A549 (cell line): Measurements from ENCODE around the gene F12. TPM values are rescaled to one million over a fixed set of nuclear protein-coding genes. Genes with fewer than 3 reads are reported as not detected.
"Not testable (repeated sequence)": the region's sequence is repeated elsewhere in the genome, so short reads cannot be mapped to it uniquely, and the experiment has no call there.

ENCODE experiments used
- ATAC-seq, 2 experiments: fragments of 200-7000 bp in 1 of 2; fragments of >200 bp in 1 of 2; cut with Nextera tagmentation in 1 of 2; cut with Tn5 transposase in 1 of 2; 3 replicates each; pipeline versions ENCODE4 v1.8.0 to v1.9.1; 2018 to 2020; ENCODE audit warnings: mild to moderate bottlenecking in 1 of 2, moderate library complexity in 1 of 2
- CTCF ChIA-PET: fragments of 300-600 bp; sonication (Branson Sonifier 250); formaldehyde crosslinking; extraction: SDS; loops from one replicate; lab custom pipeline; 2021; ENCODE audit warnings: antibody characterized with exemption, inconsistent platforms; lab: Yijun Ruan, JAX
- POLR2A ChIA-PET: fragments of 350-600 bp; formaldehyde crosslinking; extraction: SDS; loops from one replicate; lab custom pipeline; 2021; ENCODE audit warnings: antibody characterized with exemption, inconsistent platforms; lab: Yijun Ruan, JAX
- DNase-seq, 2 experiments: peaks; one replicate each; pipeline versions ENCODE4 v3.0.0 to v3.0.0-alpha.2; 2011 to 2016; ENCODE audit warnings: low read depth in 1 of 2, low spot score in 1 of 2
- FAIRE-seq: peaks from 2 replicates; lab custom pipeline; 2011; peaks lifted over from hg19 to GRCh38; lab: Jason Lieb, UNC
- H3K27ac ChIP-seq, 2 experiments: fragments of >200 bp; sonication (Bioruptor Twin); formaldehyde crosslinking; 3 replicates each; pipeline ENCODE4 v1.5.1; 2016 to 2017
- H3K4me1 ChIP-seq: fragments of >200 bp; sonication (Bioruptor Twin); formaldehyde crosslinking; 3 replicates; pipeline ENCODE4 v1.6.1; 2016
- H3K4me2 ChIP-seq: fragments of >200 bp; sonication (Bioruptor Twin); formaldehyde crosslinking; 3 replicates; pipeline ENCODE4 v1.6.1; 2016
- H3K4me3 ChIP-seq: fragments of >200 bp; sonication (Bioruptor Twin); formaldehyde crosslinking; 3 replicates; pipeline ENCODE4 v1.5.1; 2016
- H3K9me3 ChIP-seq: fragments of >200 bp; sonication (Bioruptor Twin); formaldehyde crosslinking; 3 replicates; pipeline ENCODE4 v1.6.1; 2016
- CHD4 ChIP-seq: fragments of 200-600 bp; sonication (generic); IDR thresholded peaks from 2 replicates; pipeline ENCODE4 v1.6.1; 2016; ENCODE audit warnings: antibody characterized with exemption, mild to moderate bottlenecking, borderline replicate concordance
- EP300 ChIP-seq, 2 experiments: fragments of >200 bp; sonication (Bioruptor Twin); formaldehyde crosslinking; IDR thresholded peaks; 2 replicates in 1 of 2; 3 replicates in 1 of 2; pipeline ENCODE4 v1.6.1; 2016 to 2017
- FOXS1 ChIP-seq: fragments of 250-450 bp; sonication (Bioruptor Pico); IDR thresholded peaks from 2 replicates; pipeline ENCODE4 v1.5.0; 2020; ENCODE audit warnings: mild to moderate bottlenecking, moderate library complexity
- HDAC2 ChIP-seq: fragments of 200-600 bp; sonication (generic); IDR thresholded peaks from 2 replicates; pipeline ENCODE4 v1.6.1; 2016
- HOXA7 ChIP-seq: fragments of 250-450 bp; sonication (Bioruptor Pico); IDR thresholded peaks from 2 replicates; pipeline ENCODE4 v1.5.0; 2020; ENCODE audit warnings: mild to moderate bottlenecking, moderate library complexity
- HOXB5 ChIP-seq: fragments of 250-450 bp; sonication (Bioruptor Pico); IDR thresholded peaks from 2 replicates; pipeline ENCODE4 v1.5.0; 2020; ENCODE audit warnings: mild to moderate bottlenecking, moderate library complexity
- JUN ChIP-seq, 2 experiments: fragments of >200 bp; sonication (Bioruptor Twin); formaldehyde crosslinking; IDR thresholded peaks; 2 replicates in 1 of 2; 3 replicates in 1 of 2; pipeline ENCODE4 v1.6.1; 2016 to 2017
- MYC ChIP-seq: IDR thresholded peaks from 2 replicates; pipeline ENCODE4 v1.6.1; 2012; ENCODE audit warnings: mild to moderate bottlenecking, inconsistent platforms, low read length, improper control_type of control experiment, borderline replicate concordance
- POLR2A ChIP-seq: IDR thresholded peaks from 2 replicates; pipeline ENCODE4 v1.6.1; 2012; ENCODE audit warnings: mild to moderate bottlenecking, low read length
- RARB ChIP-seq: fragments of 250-450 bp; sonication (Bioruptor Pico); IDR thresholded peaks from 2 replicates; pipeline ENCODE4 v1.8.0; 2021; ENCODE audit warnings: mild to moderate bottlenecking, moderate library complexity
- ZSCAN20 ChIP-seq: fragments of 250-450 bp; sonication (Bioruptor Pico); IDR thresholded peaks from 2 replicates; pipeline ENCODE4 v1.8.0; 2022; ENCODE audit warnings: mild to moderate bottlenecking, moderate library complexity
- WGBS: methylation state at CpG from one replicate; pipeline ENCODE4 v1.1.6; 2017; ENCODE audit errors: missing lambda C conversion rate; 5-methylcytosine and 5-hydroxymethylcytosine counted together
- polyA plus RNA-seq, 4 experiments: library from polyadenylated mRNA; depleted of rRNA in 3 of 4; stranded (reverse); fragments of >200 nt; fragmentation: RNase III in 1 of 4; extraction: RNeasy Plus Mini Kit Qiagen cat#74134 plus additional on column Dnase treatment in 1 of 4; gene quantifications; 2 replicates in 3 of 4; 3 replicates in 1 of 4; pipeline ENCODE4 v1.2.3, GENCODE V29; 2011 to 2017
- TF ChIP-seq, protein P1 (sequence below): fragments of 150-350 bp; IDR thresholded peaks from 2 replicates; pipeline ENCODE4 v1.6.1; 2014; ENCODE audit warnings: low read depth, mild to moderate bottlenecking, low read length
- TF ChIP-seq, protein P2 (sequence below): IDR thresholded peaks from 2 replicates; pipeline ENCODE4 v1.6.1; 2012
- TF ChIP-seq, protein P3 (sequence below): IDR thresholded peaks from 2 replicates; pipeline ENCODE4 v1.6.1; 2012; ENCODE audit warnings: low read depth, borderline replicate concordance
- TF ChIP-seq, protein P4 (sequence below): fragments of 250-450 bp; sonication (Bioruptor Pico); IDR thresholded peaks from 2 replicates; pipeline ENCODE4 v1.5.0; 2021; ENCODE audit warnings: mild to moderate bottlenecking, moderate library complexity, borderline replicate concordance
- TF ChIP-seq, protein P5 (sequence below): fragments of 200-600 bp; sonication (generic); IDR thresholded peaks from 2 replicates; pipeline ENCODE4 v1.6.1; 2016; ENCODE audit warnings: antibody characterized with exemption, mild to moderate bottlenecking, moderate library complexity

F12 gene
- polyA plus RNA-seq, 2 of the 4 experiments (the other 2 are of a cell fraction), result 5.3 to 14.3 TPM

DNA sequence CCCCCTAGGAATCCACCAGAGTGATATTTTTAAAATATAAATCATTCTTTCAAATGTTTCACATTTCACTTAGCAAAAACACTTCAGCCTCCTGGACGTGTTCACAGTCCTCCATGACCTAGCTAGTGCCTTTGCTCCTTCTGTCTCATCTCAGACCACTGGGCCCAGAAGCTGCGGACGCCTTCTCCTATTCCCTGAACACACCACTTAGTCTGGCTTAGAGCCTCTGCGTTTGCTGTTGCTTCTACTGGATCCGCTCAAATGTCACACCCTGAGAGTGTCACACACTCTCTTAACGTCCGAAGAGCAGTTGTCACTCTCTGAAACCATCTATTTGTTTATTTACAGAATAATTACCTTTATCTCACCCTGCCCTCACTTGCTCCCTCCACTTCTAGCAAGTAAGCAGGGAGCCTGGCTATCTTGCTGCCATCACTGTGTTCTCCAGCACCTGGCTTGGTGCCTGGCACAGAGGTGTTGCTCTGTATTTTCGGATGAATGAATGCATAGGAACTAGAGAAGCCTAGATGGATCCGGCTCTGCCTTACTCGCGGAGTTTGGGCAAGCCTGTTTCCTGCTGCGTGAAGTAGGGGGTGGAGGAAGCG, 15.9 kb upstream of the F12 start:
- H3K9me3 ChIP-seq, result no peaks in the 10 kb centered on the region
- ChIA-PET POLR2A (interaction anchor here (0.6 to 3.0 kb wide), 5 partner anchors 10 to 22 kb away, joined by 3 to 41 read pairs (median 13); partner anchors contain the start of gene PRR7), CTCF (interaction anchor here (1.0 to 36.0 kb wide), 4 partner anchors 17 to 35 kb away, joined by 3 to 871 read pairs (median 78); partner anchors contain the start of gene PRR7)
- peak overlapping the region; percentile 82 to 87 for H3K27ac ChIP-seq
- DNase-seq, result no peak
- WGBS, result 65% methylated on average over 13 of the region's 13 CpGs
- TF ChIP-seq HOXB5 (CRISPR knock-in tag) (no peak), RARB (CRISPR knock-in tag) (no peak), CHD4 (peak; percentile 93; the same call in 1 of the 2 replicates)
- TF ChIP-seq, protein P1, sequence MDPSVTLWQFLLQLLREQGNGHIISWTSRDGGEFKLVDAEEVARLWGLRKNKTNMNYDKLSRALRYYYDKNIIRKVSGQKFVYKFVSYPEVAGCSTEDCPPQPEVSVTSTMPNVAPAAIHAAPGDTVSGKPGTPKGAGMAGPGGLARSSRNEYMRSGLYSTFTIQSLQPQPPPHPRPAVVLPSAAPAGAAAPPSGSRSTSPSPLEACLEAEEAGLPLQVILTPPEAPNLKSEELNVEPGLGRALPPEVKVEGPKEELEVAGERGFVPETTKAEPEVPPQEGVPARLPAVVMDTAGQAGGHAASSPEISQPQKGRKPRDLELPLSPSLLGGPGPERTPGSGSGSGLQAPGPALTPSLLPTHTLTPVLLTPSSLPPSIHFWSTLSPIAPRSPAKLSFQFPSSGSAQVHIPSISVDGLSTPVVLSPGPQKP, result no peak
- TF ChIP-seq, all 56 proteins: peak for 1
- ATAC-seq, result no peak
- H3K4me3 ChIP-seq, result peak overlapping the region; percentile 44
- peaks cover 17% of the 10 kb centered on the region for H3K4me1 ChIP-seq
- peak overlapping the region; percentile 80 for H3K4me2 ChIP-seq
- no peak for FAIRE-seq

DNA sequence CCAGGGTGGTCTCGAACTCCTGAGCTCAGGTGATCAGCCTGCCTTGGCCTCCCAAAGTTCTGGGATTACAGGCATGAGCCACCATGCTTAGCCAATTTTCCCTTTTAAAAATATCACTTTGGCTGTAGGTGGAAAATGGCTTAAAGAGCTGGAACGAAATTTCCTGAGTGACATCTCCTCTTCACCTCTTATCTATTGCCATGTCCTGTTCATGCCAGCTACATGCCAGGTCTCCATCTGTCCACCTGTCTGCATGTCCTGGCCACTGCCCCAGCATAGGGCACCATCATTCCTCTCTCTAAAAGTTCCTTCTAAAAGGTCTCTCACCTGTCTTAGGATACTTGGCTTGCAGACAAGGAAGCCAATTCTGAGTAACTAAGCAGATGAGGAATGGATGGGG, 14.3 kb upstream of the F12 start:
- no peak for DNase-seq
- H3K4me2 ChIP-seq, result no peak overlapping the region
- WGBS, result 57% methylated on average over 2 of the region's 2 CpGs
- no peak overlapping the region for H3K27ac ChIP-seq
- no peak for ATAC-seq
- FAIRE-seq, result no peak
- ChIA-PET POLR2A (no interaction called here), CTCF (interaction anchor here (0.9 to 36.0 kb wide), 10 partner anchors 9 to 114 kb away, joined by 3 to 871 read pairs (median 6); partner anchors contain the start of gene PRR7)
- no peak for TF ChIP-seq HDAC2
- 0 out of 2 replicates have a peak, but pooled peaks have one; percentile 12 for TF ChIP-seq POLR2A
- H3K4me3 ChIP-seq, result no peak overlapping the region
- no peaks in the 10 kb centered on the region for H3K9me3 ChIP-seq
- H3K4me1 ChIP-seq, result peaks cover 17% of the 10 kb centered on the region

DNA sequence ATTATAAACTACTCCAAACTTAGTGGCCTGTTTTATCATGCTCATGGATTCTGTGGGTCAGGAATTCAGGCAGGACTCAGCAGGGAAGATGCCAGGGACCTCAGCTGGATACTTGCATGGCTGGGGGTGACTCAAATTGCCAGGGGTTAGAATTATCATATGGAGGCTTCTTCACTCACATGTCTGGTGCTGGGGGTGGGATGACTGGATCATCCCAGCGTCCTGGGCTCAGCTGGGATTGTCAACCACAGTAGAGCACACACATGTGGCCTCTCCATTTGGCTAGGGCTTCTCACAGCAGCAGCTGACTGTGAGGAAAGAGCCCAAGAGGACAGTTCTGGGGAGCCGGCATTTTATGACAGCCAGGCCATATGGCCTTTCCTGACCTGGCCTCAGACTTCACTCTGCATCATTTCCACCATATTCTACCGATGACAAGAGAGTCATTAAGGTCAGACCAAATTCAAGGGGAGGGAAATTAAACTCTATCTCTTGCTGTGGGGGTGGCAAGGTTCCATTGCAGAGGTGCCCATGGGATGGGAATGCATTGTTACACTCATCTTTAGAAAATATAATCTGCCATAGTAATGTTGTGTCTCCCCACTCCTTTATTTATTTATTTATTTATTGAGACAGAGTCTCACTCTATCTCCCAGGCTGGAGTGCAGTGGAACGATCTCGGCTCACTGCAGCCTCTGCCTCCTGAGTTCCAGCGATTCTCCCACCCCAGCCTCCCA, 11.9 kb upstream of the F12 start:
- POLR2A ChIA-PET, result no interaction called here
- ATAC-seq (no peak), DNase-seq (no peak), FAIRE-seq (no peak)
- Histone ChIP-seq H3K4me3 (no peak overlapping the region), H3K4me2 (no peak overlapping the region), H3K4me1 (peaks cover 6% of the 10 kb centered on the region), H3K9me3 (no peaks in the 10 kb centered on the region)
- CTCF ChIA-PET, result interaction anchor here (1.0 to 36.0 kb wide), 5 partner anchors 9 to 31 kb away, joined by 3 to 871 read pairs (median 19); partner anchors contain the start of gene PRR7
- TF ChIP-seq FOXS1 (CRISPR knock-in tag) (no peak), HOXA7 (CRISPR knock-in tag) (no peak), EP300 (IDR thresholded peaks at IDR 0.05) (no peak), JUN (IDR thresholded peaks at IDR 0.05) (no peak), MYC (no peak), ZSCAN20 (CRISPR knock-in tag) (no peak)
- TF ChIP-seq, protein P2, sequence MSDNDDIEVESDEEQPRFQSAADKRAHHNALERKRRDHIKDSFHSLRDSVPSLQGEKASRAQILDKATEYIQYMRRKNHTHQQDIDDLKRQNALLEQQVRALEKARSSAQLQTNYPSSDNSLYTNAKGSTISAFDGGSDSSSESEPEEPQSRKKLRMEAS, result no peak
- TF ChIP-seq, protein P3, sequence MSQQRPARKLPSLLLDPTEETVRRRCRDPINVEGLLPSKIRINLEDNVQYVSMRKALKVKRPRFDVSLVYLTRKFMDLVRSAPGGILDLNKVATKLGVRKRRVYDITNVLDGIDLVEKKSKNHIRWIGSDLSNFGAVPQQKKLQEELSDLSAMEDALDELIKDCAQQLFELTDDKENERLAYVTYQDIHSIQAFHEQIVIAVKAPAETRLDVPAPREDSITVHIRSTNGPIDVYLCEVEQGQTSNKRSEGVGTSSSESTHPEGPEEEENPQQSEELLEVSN, result no peak
- TF ChIP-seq, protein P4, sequence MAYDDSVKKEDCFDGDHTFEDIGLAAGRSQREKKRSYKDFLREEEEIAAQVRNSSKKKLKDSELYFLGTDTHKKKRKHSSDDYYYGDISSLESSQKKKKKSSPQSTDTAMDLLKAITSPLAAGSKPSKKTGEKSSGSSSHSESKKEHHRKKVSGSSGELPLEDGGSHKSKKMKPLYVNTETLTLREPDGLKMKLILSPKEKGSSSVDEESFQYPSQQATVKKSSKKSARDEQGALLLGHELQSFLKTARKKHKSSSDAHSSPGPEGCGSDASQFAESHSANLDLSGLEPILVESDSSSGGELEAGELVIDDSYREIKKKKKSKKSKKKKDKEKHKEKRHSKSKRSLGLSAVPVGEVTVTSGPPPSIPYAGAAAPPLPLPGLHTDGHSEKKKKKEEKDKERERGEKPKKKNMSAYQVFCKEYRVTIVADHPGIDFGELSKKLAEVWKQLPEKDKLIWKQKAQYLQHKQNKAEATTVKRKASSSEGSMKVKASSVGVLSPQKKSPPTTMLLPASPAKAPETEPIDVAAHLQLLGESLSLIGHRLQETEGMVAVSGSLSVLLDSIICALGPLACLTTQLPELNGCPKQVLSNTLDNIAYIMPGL (CRISPR knock-in tag), result no peak
- TF ChIP-seq, protein P5, sequence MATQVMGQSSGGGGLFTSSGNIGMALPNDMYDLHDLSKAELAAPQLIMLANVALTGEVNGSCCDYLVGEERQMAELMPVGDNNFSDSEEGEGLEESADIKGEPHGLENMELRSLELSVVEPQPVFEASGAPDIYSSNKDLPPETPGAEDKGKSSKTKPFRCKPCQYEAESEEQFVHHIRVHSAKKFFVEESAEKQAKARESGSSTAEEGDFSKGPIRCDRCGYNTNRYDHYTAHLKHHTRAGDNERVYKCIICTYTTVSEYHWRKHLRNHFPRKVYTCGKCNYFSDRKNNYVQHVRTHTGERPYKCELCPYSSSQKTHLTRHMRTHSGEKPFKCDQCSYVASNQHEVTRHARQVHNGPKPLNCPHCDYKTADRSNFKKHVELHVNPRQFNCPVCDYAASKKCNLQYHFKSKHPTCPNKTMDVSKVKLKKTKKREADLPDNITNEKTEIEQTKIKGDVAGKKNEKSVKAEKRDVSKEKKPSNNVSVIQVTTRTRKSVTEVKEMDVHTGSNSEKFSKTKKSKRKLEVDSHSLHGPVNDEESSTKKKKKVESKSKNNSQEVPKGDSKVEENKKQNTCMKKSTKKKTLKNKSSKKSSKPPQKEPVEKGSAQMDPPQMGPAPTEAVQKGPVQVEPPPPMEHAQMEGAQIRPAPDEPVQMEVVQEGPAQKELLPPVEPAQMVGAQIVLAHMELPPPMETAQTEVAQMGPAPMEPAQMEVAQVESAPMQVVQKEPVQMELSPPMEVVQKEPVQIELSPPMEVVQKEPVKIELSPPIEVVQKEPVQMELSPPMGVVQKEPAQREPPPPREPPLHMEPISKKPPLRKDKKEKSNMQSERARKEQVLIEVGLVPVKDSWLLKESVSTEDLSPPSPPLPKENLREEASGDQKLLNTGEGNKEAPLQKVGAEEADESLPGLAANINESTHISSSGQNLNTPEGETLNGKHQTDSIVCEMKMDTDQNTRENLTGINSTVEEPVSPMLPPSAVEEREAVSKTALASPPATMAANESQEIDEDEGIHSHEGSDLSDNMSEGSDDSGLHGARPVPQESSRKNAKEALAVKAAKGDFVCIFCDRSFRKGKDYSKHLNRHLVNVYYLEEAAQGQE, result no peak
- TF ChIP-seq, protein P1, result no peak
- TF ChIP-seq, all 56 proteins: peak for 0
- no peak overlapping the region for H3K27ac ChIP-seq
- whole genome bisulfite sequencing, result 70% methylated on average over 6 of the region's 6 CpGs

DNA sequence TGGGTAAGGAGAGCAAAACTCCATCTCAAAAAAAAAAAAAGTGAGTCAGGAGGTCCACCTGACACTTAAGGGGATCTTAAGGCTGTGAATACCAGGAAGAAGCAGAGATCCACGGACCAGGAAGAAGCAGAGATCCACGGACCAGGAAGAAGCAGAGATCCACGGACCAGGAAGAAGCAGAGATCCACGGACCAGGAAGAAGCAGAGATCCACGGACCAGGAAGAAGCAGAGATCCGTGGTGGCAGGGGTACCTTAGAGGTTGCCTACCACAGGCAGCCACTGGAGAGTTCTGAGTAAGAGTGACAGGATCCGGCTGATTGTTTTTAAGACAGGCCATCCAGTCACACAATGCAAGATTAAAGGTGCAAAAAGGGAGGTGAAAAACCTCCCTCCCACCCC, 11.1 kb upstream of the F12 start:
- H3K4me3 ChIP-seq, H3K4me2 ChIP-seq, FAIRE-seq, H3K4me1 ChIP-seq, POLR2A ChIA-PET, ATAC-seq, H3K27ac ChIP-seq, DNase-seq, H3K9me3 ChIP-seq: not testable (repeated sequence)
- WGBS, result 54% methylated on average over 7 of the region's 7 CpGs
- CTCF ChIA-PET, result interaction anchor here (2.1 to 36.0 kb wide), 4 partner anchors 8 to 28 kb away, joined by 7 to 871 read pairs (median 142); partner anchors contain the start of gene PRR7
